Stimulated activated CD4-positive, alpha-beta T cell treated with anti-CD3 and anti-CD28 coated beads, Interleukin-4, amount 100 ng/mL, for 24 hours (primary cell): ENCODE results near the gene NLRC5.

Experiments
- DNase-seq: peaks from one replicate; pipeline ENCODE4 v3.0.0-alpha.2; 2020

The NLRC5 gene

GRCh38 chr16:57133031-57133430, 143.7 kb downstream of the NLRC5 start:
- no peak for DNase-seq
